MM.1S (cell line): ENCODE results near the gene LRRC8D.

Experiments used
- CTCF ChIP-seq: fragments of 300-600 bp; sonication (generic); IDR thresholded peaks from 2 replicates; pipeline ENCODE4 v1.5.1; 2016; ENCODE audit warnings: antibody characterized with exemption, low read length, mixed read lengths
- EZH2 ChIP-seq: fragments of 300-600 bp; sonication (generic); optimal IDR thresholded peaks from 2 replicates; pipeline ENCODE3; 2017; ENCODE audit warnings: low read depth, mild to moderate bottlenecking, antibody characterized with exemption, low read length, mixed read lengths

- TF ChIP-seq CTCF: no peak
- TF ChIP-seq EZH2: no peak
Measured at GRCh38 chr1:89986020-89986419, 165.2 kb downstream of the LRRC8D start.
